Activated CD4-positive, alpha-beta T cell treated with anti-CD3 and anti-CD28 coated beads for 36 hours (primary cell): ENCODE measurements around the gene ITPK1. TPM values are rescaled to one million over a fixed set of nuclear protein-coding genes. Genes with fewer than 3 reads are reported as not detected.

Experiments used
- ATAC-seq: fragments of 200-7000 bp; cut with Tn5 transposase; one replicate; pipeline ENCODE4 v1.10.0; 2021; ENCODE audit warnings: mild to moderate bottlenecking, moderate library complexity
- CTCF ChIA-PET: fragments of 350-600 bp; sonication (Branson Sonifier 250); formaldehyde crosslinking; loops from one replicate; lab custom pipeline; 2021; ENCODE audit warnings: antibody characterized with exemption; lab: Charles Lee
- POLR2A ChIA-PET: fragments of 350-600 bp; sonication (Branson Sonifier 250); formaldehyde crosslinking; loops from one replicate; lab custom pipeline; 2021; ENCODE audit warnings: antibody characterized with exemption, inconsistent platforms; lab: Charles Lee
- DNase-seq: peaks from one replicate; pipeline ENCODE4 v3.0.0-alpha.2; 2020
- H3K27ac Mint-ChIP-seq: one replicate; pipeline ENCODE4 v1.8.0; 2021; ENCODE audit warnings: mixed read lengths
- H3K27me3 Mint-ChIP-seq: one replicate; pipeline ENCODE4 v1.8.0; 2021; ENCODE audit warnings: mixed read lengths
- H3K36me3 Mint-ChIP-seq: one replicate; pipeline ENCODE4 v1.8.0; 2021; ENCODE audit warnings: low read depth, mixed read lengths
- H3K4me1 Mint-ChIP-seq: one replicate; pipeline ENCODE4 v1.8.0; 2021; ENCODE audit warnings: mixed read lengths
- H3K4me3 Mint-ChIP-seq: one replicate; pipeline ENCODE4 v1.8.0; 2021; ENCODE audit warnings: mild to moderate bottlenecking, moderate library complexity, mixed read lengths
- H3K9me3 Mint-ChIP-seq: one replicate; pipeline ENCODE4 v1.8.0; 2021; ENCODE audit warnings: low read depth, mixed read lengths
- intact Hi-C, 2 experiments: fragments of 100-400 bp; cut with DNase I in 1 of 2; cut with micrococcal nuclease in 1 of 2; formaldehyde crosslinking; loops; one replicate each; pipeline versions ENCODE4 v1.14.2 to v1.15.1; 2022 to 2024; cut with DNase I, micrococcal nuclease
- total RNA-seq, 2 experiments: library from RNA; stranded (reverse); gene quantifications; one replicate each; pipeline ENCODE4 v1.2.3, GENCODE V29; 2021

The ITPK1 gene
- total RNA-seq, 2 experiments from 2014 or later: 31.0 to 35.5 TPM

- H3K4me3 Mint-ChIP-seq: no peak overlapping the region
- no peak for ATAC-seq
- no peaks in the 10 kb centered on the region for H3K36me3 Mint-ChIP-seq
- H3K9me3 Mint-ChIP-seq: no peaks in the 10 kb centered on the region
- no peak for DNase-seq
- CTCF ChIA-PET: interaction anchor here (0.6 to 0.7 kb wide), 2 partner anchors 115 to 950 kb away, joined by 3 to 5 read pairs; no protein-coding TSS in a partner anchor
- peaks cover 25% of the 10 kb centered on the region for H3K4me1 Mint-ChIP-seq
- H3K27me3 Mint-ChIP-seq: no peaks in the 10 kb centered on the region
- POLR2A ChIA-PET: no interaction called here
- intact Hi-C loops: no loop called here
- H3K27ac Mint-ChIP-seq: no peak overlapping the region
Observed at GRCh38 chr14:93029911-93030508, 85.7 kb downstream of the ITPK1 start.

- POLR2A ChIA-PET: no interaction called here
- H3K36me3 Mint-ChIP-seq: no peaks in the 10 kb centered on the region
- no peak overlapping the region for H3K27ac Mint-ChIP-seq
- no peaks in the 10 kb centered on the region for H3K9me3 Mint-ChIP-seq
- H3K4me3 Mint-ChIP-seq: no peak overlapping the region
- H3K4me1 Mint-ChIP-seq: peaks cover 24% of the 10 kb centered on the region
- intact Hi-C loops: no loop called here
- H3K27me3 Mint-ChIP-seq: no peaks in the 10 kb centered on the region
- CTCF ChIA-PET: interaction anchor here (0.6 kb wide), 1 partner anchor 949 kb away, joined by 5 read pairs; no protein-coding TSS in a partner anchor
- DNase-seq (no peak), ATAC-seq (no peak)
Observed at GRCh38 chr14:93029417-93029816, 86.3 kb downstream of the ITPK1 start.

GRCh38 chr14:93028724-93029076, 87.0 kb downstream of the ITPK1 start:
- Mint-ChIP-seq H3K36me3 (no peaks in the 10 kb centered on the region), H3K4me3 (no peak overlapping the region), H3K27ac (no peak overlapping the region), H3K4me1 (peaks cover 16% of the 10 kb centered on the region), H3K9me3 (no peaks in the 10 kb centered on the region), H3K27me3 (no peaks in the 10 kb centered on the region)
- intact Hi-C loops: no loop called here
- DNase-seq: no peak
- ChIA-PET POLR2A (no interaction called here), CTCF (interaction anchor here (0.7 to 0.8 kb wide), 2 partner anchors 85 to 86 kb away, joined by 3 read pairs; no protein-coding TSS in a partner anchor)
- no peak for ATAC-seq

GRCh38 chr14:93027810-93028723, 87.7 kb downstream of the ITPK1 start:
- Mint-ChIP-seq H3K27ac (no peak overlapping the region), H3K4me1 (peaks cover 10% of the 10 kb centered on the region), H3K27me3 (no peaks in the 10 kb centered on the region), H3K4me3 (no peak overlapping the region), H3K9me3 (no peaks in the 10 kb centered on the region), H3K36me3 (no peaks in the 10 kb centered on the region)
- POLR2A ChIA-PET: no interaction called here
- ATAC-seq (no peak), DNase-seq (no peak)
- intact Hi-C loops: no loop called here
- CTCF ChIA-PET: interaction anchor here (0.7 to 0.8 kb wide), 2 partner anchors 85 to 87 kb away, joined by 3 read pairs; no protein-coding TSS in a partner anchor

GRCh38 chr14:93026339-93026738, 89.4 kb downstream of the ITPK1 start:
- ChIA-PET CTCF (no interaction called here), POLR2A (no interaction called here)
- Mint-ChIP-seq H3K4me1 (peaks cover 8% of the 10 kb centered on the region), H3K27ac (no peak overlapping the region), H3K27me3 (no peaks in the 10 kb centered on the region), H3K9me3 (no peaks in the 10 kb centered on the region), H3K4me3 (no peak overlapping the region), H3K36me3 (peaks cover 2% of the 10 kb centered on the region)
- no peak for DNase-seq
- intact Hi-C loops: no loop called here
- no peak for ATAC-seq

- peaks cover 2% of the 10 kb centered on the region for H3K36me3 Mint-ChIP-seq
- no peak overlapping the region for H3K4me3 Mint-ChIP-seq
- no peaks in the 10 kb centered on the region for H3K27me3 Mint-ChIP-seq
- peak overlapping the region; percentile 32 for H3K27ac Mint-ChIP-seq
- intact Hi-C loops: no loop called here
- CTCF ChIA-PET: interaction anchor here (0.7 kb wide), 1 partner anchor 70 kb away, joined by 3 read pairs; no protein-coding TSS in a partner anchor
- DNase-seq: peak; percentile 35
- peaks cover 8% of the 10 kb centered on the region for H3K4me1 Mint-ChIP-seq
- no peaks in the 10 kb centered on the region for H3K9me3 Mint-ChIP-seq
- ATAC-seq: peak; percentile 51
- POLR2A ChIA-PET: interaction anchor here (0.6 kb wide), 1 partner anchor 132 kb away, joined by 4 read pairs; no protein-coding TSS in a partner anchor
Observed at GRCh38 chr14:93025055-93025454, 90.7 kb downstream of the ITPK1 start.

- Mint-ChIP-seq H3K4me3 (no peak overlapping the region), H3K9me3 (no peaks in the 10 kb centered on the region), H3K36me3 (peaks cover 2% of the 10 kb centered on the region), H3K27me3 (no peaks in the 10 kb centered on the region), H3K27ac (no peak overlapping the region), H3K4me1 (peaks cover 8% of the 10 kb centered on the region)
- ChIA-PET CTCF (interaction anchor here (0.6 to 0.7 kb wide), 2 partner anchors 33 to 69 kb away, joined by 3 read pairs; no protein-coding TSS in a partner anchor), POLR2A (no interaction called here)
- DNase-seq (no peak), ATAC-seq (no peak)
- intact Hi-C loops: no loop called here
Observed at GRCh38 chr14:93024493-93024892, 91.2 kb downstream of the ITPK1 start.

GRCh38 chr14:93023802-93024434, 91.8 kb downstream of the ITPK1 start:
- peak; percentile 12 for DNase-seq
- ATAC-seq: no peak
- ChIA-PET POLR2A (no interaction called here), CTCF (interaction anchor here (0.6 to 1.0 kb wide), 2 partner anchors 90 to 115 kb away, joined by 3 read pairs; no protein-coding TSS in a partner anchor)
- Mint-ChIP-seq H3K4me1 (peaks cover 8% of the 10 kb centered on the region), H3K36me3 (peaks cover 2% of the 10 kb centered on the region), H3K27me3 (no peaks in the 10 kb centered on the region), H3K4me3 (no peak overlapping the region), H3K27ac (no peak overlapping the region), H3K9me3 (no peaks in the 10 kb centered on the region)
- intact Hi-C loops: no loop called here

GRCh38 chr14:93023039-93023438, 92.7 kb downstream of the ITPK1 start:
- H3K4me3 Mint-ChIP-seq: no peak overlapping the region
- no peaks in the 10 kb centered on the region for H3K27me3 Mint-ChIP-seq
- peaks cover 8% of the 10 kb centered on the region for H3K4me1 Mint-ChIP-seq
- POLR2A ChIA-PET: no interaction called here
- H3K36me3 Mint-ChIP-seq: peaks cover 2% of the 10 kb centered on the region
- DNase-seq (peak; percentile 27), ATAC-seq (no peak)
- intact Hi-C loops: no loop called here
- CTCF ChIA-PET: interaction anchor here (1.0 kb wide), 1 partner anchor 91 kb away, joined by 3 read pairs; no protein-coding TSS in a partner anchor
- no peaks in the 10 kb centered on the region for H3K9me3 Mint-ChIP-seq
- no peak overlapping the region for H3K27ac Mint-ChIP-seq

GRCh38 chr14:93019970-93020369, 95.8 kb downstream of the ITPK1 start:
- CTCF ChIA-PET: no interaction called here
- H3K27me3 Mint-ChIP-seq: no peaks in the 10 kb centered on the region
- no peak overlapping the region for H3K4me3 Mint-ChIP-seq
- no peak for ATAC-seq
- POLR2A ChIA-PET: no interaction called here
- peaks cover 2% of the 10 kb centered on the region for H3K4me1 Mint-ChIP-seq
- intact Hi-C loops: no loop called here
- no peak for DNase-seq
- H3K27ac Mint-ChIP-seq: no peak overlapping the region
- peaks cover 4% of the 10 kb centered on the region for H3K36me3 Mint-ChIP-seq
- no peaks in the 10 kb centered on the region for H3K9me3 Mint-ChIP-seq

- no peaks in the 10 kb centered on the region for H3K27me3 Mint-ChIP-seq
- ATAC-seq (no peak), DNase-seq (no peak)
- H3K4me3 Mint-ChIP-seq: no peak overlapping the region
- intact Hi-C loops: no loop called here
- H3K9me3 Mint-ChIP-seq: no peaks in the 10 kb centered on the region
- H3K4me1 Mint-ChIP-seq: no peaks in the 10 kb centered on the region
- H3K27ac Mint-ChIP-seq: no peak overlapping the region
- H3K36me3 Mint-ChIP-seq: peaks cover 6% of the 10 kb centered on the region
- CTCF ChIA-PET: no interaction called here
- POLR2A ChIA-PET: no interaction called here
Observed at GRCh38 chr14:93019367-93019843, 96.3 kb downstream of the ITPK1 start.
